ENCODE results near the gene DLST.

Gene DLST

GRCh38 chr14:74879427-74880182, 2.1 kb upstream of the DLST start:
- TF ChIP-seq, protein P1, sequence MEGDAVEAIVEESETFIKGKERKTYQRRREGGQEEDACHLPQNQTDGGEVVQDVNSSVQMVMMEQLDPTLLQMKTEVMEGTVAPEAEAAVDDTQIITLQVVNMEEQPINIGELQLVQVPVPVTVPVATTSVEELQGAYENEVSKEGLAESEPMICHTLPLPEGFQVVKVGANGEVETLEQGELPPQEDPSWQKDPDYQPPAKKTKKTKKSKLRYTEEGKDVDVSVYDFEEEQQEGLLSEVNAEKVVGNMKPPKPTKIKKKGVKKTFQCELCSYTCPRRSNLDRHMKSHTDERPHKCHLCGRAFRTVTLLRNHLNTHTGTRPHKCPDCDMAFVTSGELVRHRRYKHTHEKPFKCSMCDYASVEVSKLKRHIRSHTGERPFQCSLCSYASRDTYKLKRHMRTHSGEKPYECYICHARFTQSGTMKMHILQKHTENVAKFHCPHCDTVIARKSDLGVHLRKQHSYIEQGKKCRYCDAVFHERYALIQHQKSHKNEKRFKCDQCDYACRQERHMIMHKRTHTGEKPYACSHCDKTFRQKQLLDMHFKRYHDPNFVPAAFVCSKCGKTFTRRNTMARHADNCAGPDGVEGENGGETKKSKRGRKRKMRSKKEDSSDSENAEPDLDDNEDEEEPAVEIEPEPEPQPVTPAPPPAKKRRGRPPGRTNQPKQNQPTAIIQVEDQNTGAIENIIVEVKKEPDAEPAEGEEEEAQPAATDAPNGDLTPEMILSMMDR (IDR thresholded peaks at IDR 0.05; ENCODE audit: low read depth, low read length, missing control alignments) = no peak
- no peak for DNase-seq (ENCODE audit: low read depth)
- no peak overlapping the region for H3K4me3 ChIP-seq (ENCODE audit: low read depth, low read length)

DNA sequence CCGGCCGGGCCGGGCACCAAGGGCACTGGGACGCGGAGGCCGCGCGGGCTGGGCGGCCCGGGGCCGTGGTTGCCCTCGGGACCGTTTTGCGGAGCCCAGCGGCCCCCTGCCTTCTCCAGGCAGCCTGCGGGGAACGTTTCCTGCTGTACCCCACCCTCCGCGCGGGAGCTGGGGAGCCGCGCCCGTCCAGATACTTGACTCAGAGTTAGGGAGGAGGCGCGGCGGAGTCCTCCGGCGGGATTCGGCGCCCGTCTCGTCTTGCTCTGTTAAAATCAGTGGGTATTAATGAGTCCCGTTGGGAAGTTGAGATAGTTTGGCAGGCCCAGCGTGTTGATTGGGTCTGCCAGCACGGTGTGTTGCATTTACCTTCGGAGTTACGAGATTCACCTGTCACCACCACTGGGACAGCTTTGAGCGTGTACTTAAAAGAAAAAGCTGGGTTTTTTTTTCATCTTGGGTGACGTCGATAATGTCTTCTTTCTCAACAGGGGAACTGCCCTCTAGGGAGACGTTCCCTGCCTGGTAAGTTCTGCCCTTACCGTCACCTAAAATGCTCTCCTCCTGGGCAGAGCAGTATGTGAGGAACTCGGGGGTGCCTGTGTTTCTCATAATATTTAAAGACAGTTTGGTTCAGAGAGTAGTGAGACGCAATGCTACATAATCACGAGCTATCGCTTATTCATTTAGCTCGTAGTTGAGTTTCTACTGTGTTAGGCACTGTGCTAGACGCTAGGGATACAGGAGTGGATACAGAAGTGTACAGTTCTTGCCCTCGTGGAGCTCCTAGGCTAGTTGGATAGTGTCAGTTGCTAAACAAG, 596 bp downstream of the DLST start:
- TF ChIP-seq, protein P1 (IDR thresholded peaks at IDR 0.05; ENCODE audit: low read depth, low read length, missing control alignments) = no peak
- DNase-seq (ENCODE audit: low read depth) = no peak
- peak overlapping the region; percentile 89 for H3K4me3 ChIP-seq (ENCODE audit: low read depth, low read length)

- TF ChIP-seq, protein P1 (IDR thresholded peaks at IDR 0.05; ENCODE audit: low read depth, low read length, missing control alignments) = no peak
- DNase-seq (ENCODE audit: low read depth) = no peak
- no peak overlapping the region for H3K4me3 ChIP-seq (ENCODE audit: low read depth, low read length)
Observed at GRCh38 chr14:74886001-74886400, 4.3 kb downstream of the DLST start.

GRCh38 chr14:74888164-74889158, 6.7 kb downstream of the DLST start:
- DNase-seq (ENCODE audit: low read depth) = no peak
- TF ChIP-seq, protein P1 (IDR thresholded peaks at IDR 0.05; ENCODE audit: low read depth, low read length, missing control alignments) = no peak
- no peak overlapping the region for H3K4me3 ChIP-seq (ENCODE audit: low read depth, low read length)

DNA sequence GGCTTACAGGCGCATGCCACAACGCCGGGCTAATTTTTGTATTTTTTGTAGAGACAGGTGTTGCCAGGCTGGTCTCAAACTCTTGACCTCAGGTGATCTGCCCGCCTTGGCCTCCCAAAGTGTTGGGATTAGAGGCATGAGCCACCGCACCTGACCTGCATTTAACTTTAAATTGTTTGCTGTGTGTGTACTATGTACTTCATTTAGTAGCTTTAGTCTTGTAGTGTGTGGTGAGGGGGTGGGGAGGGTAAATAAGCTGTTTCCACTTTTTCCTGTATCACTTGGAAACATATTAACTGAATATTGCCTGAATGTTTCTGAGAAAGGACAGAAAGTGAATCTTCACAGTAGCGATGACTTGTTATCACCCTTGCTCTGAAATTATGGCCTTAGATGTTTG, 8.5 kb downstream of the DLST start:
- no peak overlapping the region for H3K4me3 ChIP-seq (ENCODE audit: low read depth, low read length)
- TF ChIP-seq, protein P1 (IDR thresholded peaks at IDR 0.05; ENCODE audit: low read depth, low read length, missing control alignments) = no peak
- DNase-seq (ENCODE audit: low read depth) = no peak

- no peak for DNase-seq (ENCODE audit: low read depth)
- TF ChIP-seq, protein P1 (IDR thresholded peaks at IDR 0.05; ENCODE audit: low read depth, low read length, missing control alignments) = no peak
Observed at GRCh38 chr14:74891870-74892269, 10.2 kb downstream of the DLST start.

More at GRCh38 chr14:74891870-74892269, 10.2 kb downstream of the DLST start:
- no peak overlapping the region for H3K4me3 ChIP-seq (ENCODE audit: low read depth, low read length)

Measured in GM12864 (cell line).